Choroid plexus epithelial cell (primary cell): ENCODE measurements around the gene STK36.

ENCODE experiments used
- DNase-seq: peaks from one replicate; pipeline ENCODE4 v3.0.0-alpha.2; 2010; ENCODE audit warnings: low read depth
- H3K4me3 ChIP-seq: 2 replicates; pipeline ENCODE4 v1.5.1; 2011; ENCODE audit warnings: low read depth, mild to moderate bottlenecking, control low read depth, low read length, moderate library complexity
- TF ChIP-seq, protein P1 (sequence below): conservative IDR thresholded peaks from 2 replicates; pipeline ENCODE4 v1.5.1; 2011; ENCODE audit warnings: low read depth, mild to moderate bottlenecking, control low read depth, inconsistent platforms, low read length, moderate library complexity

Gene STK36

DNA sequence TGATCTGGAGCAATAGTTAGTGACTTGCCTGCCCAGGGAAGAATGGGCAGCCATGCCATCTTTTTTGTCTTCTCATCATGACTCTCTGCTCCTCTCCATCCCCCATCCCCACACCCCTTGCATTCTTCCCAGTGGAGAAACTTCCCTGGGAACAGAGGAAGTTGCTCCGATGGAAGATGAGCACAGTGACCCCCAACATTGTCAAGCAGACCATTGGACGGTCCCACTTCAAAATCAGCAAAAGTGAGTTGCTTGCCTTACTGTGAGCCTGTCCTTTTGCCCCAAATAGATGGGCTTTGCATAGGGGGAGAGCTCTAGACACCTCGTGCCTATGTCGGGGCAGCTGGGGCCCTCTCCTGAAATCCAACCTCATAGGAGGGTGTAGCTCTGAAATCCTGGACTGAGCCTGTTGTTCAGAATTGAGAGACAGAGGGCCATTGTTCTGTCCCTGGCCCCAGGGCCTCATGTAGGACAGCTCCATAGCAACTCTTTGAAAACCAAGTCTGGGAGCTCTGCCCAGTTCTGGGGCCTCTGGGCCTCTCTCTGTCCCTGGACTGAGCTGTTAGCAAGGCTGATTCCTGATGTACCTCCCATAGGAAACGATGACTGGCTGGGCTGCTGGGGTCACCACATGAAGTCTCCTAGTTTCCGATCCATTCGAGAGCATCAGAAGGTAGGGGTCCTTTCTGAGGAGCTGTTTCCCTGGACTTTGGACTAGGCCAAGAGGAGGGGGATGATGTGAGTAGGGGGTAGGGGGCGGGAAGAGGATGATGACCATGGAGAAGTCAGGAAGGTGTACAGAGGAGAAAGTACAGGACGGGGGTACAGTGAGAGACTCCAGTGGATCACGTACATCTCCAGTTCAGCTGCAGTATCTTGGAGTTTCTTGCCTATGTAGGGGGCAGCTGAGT, 73.9 kb downstream of the STK36 start:
- peak; percentile 70 for DNase-seq
- no peak overlapping the region for H3K4me3 ChIP-seq
- TF ChIP-seq, protein P1, sequence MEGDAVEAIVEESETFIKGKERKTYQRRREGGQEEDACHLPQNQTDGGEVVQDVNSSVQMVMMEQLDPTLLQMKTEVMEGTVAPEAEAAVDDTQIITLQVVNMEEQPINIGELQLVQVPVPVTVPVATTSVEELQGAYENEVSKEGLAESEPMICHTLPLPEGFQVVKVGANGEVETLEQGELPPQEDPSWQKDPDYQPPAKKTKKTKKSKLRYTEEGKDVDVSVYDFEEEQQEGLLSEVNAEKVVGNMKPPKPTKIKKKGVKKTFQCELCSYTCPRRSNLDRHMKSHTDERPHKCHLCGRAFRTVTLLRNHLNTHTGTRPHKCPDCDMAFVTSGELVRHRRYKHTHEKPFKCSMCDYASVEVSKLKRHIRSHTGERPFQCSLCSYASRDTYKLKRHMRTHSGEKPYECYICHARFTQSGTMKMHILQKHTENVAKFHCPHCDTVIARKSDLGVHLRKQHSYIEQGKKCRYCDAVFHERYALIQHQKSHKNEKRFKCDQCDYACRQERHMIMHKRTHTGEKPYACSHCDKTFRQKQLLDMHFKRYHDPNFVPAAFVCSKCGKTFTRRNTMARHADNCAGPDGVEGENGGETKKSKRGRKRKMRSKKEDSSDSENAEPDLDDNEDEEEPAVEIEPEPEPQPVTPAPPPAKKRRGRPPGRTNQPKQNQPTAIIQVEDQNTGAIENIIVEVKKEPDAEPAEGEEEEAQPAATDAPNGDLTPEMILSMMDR = no peak

DNA sequence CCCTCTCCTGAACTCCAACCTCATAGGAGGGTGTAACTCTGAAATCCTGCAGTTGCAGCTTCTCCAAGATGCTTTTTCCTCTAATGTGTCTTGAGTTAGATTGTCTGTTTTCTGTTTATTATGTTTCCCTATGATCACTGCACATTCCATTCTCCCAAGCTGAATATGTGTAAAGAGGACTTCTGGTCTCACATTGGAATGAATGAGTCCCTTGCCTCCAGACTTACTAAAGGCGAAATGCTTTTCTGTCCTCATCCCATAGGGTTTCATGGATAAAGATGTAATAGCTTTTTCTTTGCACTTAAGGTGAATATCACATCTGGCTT, 74.5 kb downstream of the STK36 start:
- H3K4me3 ChIP-seq = no peak overlapping the region
- TF ChIP-seq, protein P1 = no peak
- DNase-seq = no peak

DNA sequence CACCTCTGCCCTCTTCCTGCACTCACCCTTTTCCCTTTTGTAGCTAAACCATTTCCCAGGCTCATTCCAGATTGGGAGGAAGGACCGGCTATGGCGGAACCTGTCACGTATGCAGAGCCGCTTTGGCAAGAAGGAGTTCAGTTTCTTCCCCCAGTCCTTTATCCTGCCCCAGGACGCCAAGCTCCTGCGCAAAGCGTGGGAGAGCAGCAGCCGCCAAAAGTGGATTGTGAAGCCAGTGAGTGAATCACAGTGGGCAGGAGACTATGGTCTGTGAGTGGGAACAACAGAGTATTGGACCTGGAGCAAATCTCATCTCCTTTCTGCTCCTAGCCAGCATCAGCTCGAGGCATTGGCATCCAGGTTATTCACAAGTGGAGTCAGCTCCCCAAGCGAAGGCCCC, 75.1 kb downstream of the STK36 start:
- no peak overlapping the region for H3K4me3 ChIP-seq
- TF ChIP-seq, protein P1 = no peak
- DNase-seq = no peak

DNA sequence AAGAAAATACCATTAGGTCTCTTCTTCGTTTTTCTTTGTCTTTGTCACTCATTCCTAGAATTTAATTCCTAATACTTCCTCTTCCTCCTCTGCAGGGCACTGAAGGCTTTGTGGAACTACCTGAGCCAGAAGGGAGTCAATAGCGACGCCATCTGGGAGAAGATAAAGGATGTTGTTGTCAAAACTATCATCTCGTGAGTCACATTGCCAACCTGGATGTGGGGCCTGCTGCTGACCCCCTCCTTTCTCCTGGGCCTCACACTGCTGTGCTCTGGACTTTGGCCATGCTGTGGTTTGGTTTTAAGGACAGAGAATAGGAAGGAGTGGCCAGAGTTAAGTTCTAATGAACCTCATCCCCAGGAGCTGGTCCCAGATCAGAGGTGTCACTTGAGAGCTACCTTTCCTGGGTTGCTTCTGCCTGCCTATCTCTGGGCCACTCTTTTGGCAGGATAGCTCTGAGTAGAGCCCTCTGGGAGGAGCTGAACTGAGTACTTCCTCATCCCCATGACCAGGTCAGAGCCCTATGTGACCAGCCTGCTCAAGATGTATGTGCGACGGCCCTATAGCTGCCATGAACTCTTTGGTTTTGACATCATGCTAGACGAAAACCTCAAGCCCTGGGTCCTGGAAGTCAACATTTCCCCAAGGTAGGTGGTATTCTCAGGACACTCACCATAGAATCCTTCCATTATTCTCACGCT, 77.0 kb downstream of the STK36 start:
- no peak overlapping the region for H3K4me3 ChIP-seq
- TF ChIP-seq, protein P1 = no peak
- DNase-seq = no peak
